A549 treated with AZD9567 at 1 μM for 4 hours (cell line): ENCODE data around the gene KLHL9. TPM values are rescaled to one million over a fixed set of nuclear protein-coding genes. Genes with fewer than 3 reads are reported as not detected.

Experiments
- total RNA-seq: library from RNA; stranded (reverse); fragments of 200-300 nt; extraction: Qiagen RNA extraction; gene quantifications from 5 replicates; pipeline ENCODE4 v1.2.3, GENCODE V29; 2022; ENCODE audit not compliant: insufficient read depth

KLHL9 gene, protein sequence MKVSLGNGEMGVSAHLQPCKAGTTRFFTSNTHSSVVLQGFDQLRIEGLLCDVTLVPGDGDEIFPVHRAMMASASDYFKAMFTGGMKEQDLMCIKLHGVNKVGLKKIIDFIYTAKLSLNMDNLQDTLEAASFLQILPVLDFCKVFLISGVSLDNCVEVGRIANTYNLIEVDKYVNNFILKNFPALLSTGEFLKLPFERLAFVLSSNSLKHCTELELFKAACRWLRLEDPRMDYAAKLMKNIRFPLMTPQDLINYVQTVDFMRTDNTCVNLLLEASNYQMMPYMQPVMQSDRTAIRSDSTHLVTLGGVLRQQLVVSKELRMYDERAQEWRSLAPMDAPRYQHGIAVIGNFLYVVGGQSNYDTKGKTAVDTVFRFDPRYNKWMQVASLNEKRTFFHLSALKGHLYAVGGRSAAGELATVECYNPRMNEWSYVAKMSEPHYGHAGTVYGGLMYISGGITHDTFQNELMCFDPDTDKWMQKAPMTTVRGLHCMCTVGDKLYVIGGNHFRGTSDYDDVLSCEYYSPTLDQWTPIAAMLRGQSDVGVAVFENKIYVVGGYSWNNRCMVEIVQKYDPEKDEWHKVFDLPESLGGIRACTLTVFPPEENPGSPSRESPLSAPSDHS
- 13.9 to 17.9 TPM (median 17.6 TPM) in 5 replicates for total RNA-seq

DNA sequence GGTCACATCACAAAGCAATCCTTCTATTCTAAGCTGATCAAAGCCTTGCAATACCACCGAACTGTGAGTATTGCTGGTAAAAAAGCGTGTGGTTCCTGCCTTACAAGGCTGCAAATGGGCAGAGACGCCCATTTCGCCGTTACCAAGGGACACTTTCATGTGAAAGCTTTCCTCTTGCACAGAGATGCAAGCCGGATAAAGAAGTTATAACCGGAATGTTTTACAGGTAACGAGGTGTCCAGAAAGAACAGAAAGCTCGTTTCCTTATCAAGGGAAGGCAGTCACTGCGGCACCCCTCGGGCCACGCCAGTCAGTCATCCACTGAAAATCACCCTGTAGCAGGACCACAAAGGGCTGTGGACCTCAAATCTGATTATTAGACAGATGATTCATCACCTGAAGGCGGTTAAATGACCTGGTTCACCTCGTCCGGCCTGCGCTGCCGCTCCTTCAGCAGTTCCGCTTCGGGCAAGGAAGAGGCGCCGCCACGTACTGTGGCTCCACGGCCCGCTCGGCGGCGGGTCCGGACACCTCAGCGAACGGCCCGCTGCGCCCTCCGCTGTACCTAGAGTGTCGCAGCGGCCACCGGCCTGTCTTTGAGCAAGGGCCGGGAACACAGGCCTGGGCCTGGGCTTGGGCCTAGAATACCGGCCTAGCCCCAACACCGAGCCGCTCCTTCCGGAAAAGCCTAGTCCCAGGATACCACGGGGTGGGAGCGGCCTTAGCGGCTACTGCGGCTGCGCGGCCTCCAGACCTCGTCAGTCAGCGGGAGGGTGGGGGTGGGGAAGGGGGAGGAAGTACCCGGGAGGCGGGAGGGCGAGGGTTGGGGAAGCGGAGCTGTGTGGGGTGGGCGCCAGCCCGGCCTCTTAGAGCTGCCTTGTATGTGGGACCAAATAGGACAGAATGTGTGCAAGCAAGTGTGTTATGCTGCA is at the start of gene KLHL9:
TSS of gene KLHL9 (minus strand) at position 704 of the 932 bp plus-strand sequence. CDS start at position 159, 545 bp downstream.

DNA sequence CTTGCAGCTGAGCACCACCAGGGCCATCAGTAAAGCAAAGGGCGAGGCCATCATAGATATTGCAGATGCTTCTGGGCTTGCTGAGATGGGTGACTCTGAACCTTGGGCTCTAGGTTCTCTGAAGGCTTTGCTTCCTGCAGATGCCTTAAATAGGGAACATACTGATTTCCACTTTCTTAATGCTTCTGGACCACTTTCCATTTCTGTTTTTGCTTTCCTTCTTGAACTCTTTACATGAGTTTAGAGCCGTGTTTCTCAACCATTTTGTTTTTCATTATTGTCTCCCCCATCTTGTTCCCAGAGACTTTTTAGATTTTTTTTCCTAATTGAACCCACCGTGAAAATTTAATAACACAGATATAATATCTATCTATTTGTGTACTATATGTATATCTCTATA is 32.8 kb upstream of the KLHL9 start, which contains the start of gene IFNA13:
TSS of gene IFNA13 (minus strand) at position 101 of the 400 bp plus-strand sequence. CDS start at position 54, 47 bp downstream.

DNA sequence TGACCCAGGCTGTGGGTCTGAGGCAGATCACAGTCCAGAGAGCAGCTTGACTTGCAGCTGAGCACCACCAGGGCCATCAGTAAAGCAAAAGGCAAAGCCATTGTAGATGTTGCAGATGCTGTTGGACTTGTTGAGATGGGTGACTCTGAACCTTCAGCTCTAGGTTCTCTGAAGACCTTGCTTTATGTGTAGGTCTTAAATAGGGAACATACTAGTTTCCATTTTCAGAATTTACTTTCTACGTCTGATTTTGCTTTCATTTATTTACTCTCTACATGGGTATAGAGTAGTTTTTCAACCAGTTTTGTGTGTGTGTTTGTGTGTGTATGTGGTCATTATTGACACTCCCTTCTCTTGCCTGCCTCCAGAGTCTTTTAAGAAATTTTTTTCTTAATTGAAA is 15.6 kb upstream of the KLHL9 start, which contains the start of gene IFNA6:
TSS of gene IFNA6 (minus strand) at position 101 of the 400 bp plus-strand sequence. CDS start at position 101, 0 bp downstream.

DNA sequence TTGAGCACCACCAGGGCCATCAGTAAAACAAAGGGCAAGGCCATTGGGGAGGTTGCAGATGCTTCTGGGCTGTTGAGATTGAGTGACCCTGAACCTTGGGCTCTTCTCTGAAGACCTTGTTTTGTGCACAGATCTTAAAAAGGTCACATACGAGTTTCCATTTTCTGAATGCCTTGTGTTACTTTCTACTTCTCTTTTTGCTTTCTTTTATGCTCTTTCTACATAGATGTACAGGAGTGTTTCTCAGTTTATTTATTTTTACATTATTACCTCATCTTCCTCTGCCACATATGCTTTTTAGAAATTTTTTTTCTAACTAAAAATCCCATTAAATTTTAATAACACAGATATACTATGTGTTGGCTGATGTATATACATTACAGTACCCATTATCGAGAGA is 30.0 kb downstream of the KLHL9 start, which contains the start of gene IFNA5:
TSS of gene IFNA5 (minus strand) at position 101 of the 400 bp plus-strand sequence. CDS start at position 44, 57 bp downstream.

Other genes starting within 250 kb of the KLHL9 start
- not detected in 5 replicates for gene IFNW1, start 193.6 kb downstream of the KLHL9 start, total RNA-seq
- not detected in 5 replicates for gene IFNA21, start 168.7 kb downstream of the KLHL9 start, total RNA-seq
- gene IFNA4, start 147.8 kb downstream of the KLHL9 start, total RNA-seq = not detected in 5 replicates
- not detected in 5 replicates for gene IFNA7, start 133.2 kb downstream of the KLHL9 start, total RNA-seq
- gene IFNA10, start 128.3 kb downstream of the KLHL9 start, total RNA-seq = not detected in 5 replicates
- gene IFNA16, start 118.1 kb downstream of the KLHL9 start, total RNA-seq = not detected in 5 replicates
- gene IFNA17, start 107.2 kb downstream of the KLHL9 start, total RNA-seq = not detected in 5 replicates
- gene IFNA14, start 95.4 kb downstream of the KLHL9 start, total RNA-seq = not detected in 5 replicates
- gene IFNA5, start 30.1 kb downstream of the KLHL9 start, total RNA-seq = not detected in 5 replicates
- gene IFNA6, start 15.5 kb upstream of the KLHL9 start, total RNA-seq = not detected in 5 replicates
- not detected in 5 replicates for gene IFNA13, start 32.7 kb upstream of the KLHL9 start, total RNA-seq
- gene IFNA2, start 50.0 kb upstream of the KLHL9 start, total RNA-seq = not detected in 5 replicates
- gene IFNA8, start 73.7 kb upstream of the KLHL9 start, total RNA-seq = not detected in 5 replicates
- not detected in 5 replicates for gene IFNA1, start 105.0 kb upstream of the KLHL9 start, total RNA-seq
- gene IFNE, start 146.9 kb upstream of the KLHL9 start, total RNA-seq = 1.2 to 1.4 TPM (median 1.3 TPM) in 4 of 5 replicates, not detected in the other